Testis (tissue), 3 donors: ENCODE data around the gene OLFML1. TPM values are rescaled to one million over a fixed set of nuclear protein-coding genes. Genes with fewer than 3 reads are reported as not detected.

ENCODE experiments used
- DNase-seq: peaks from one replicate; pipeline ENCODE4 v3.0.0-alpha.2; 2019
- H3K27ac ChIP-seq, 2 donors: fragments of 200-600 bp; sonication (generic); one replicate each; pipeline ENCODE4 v1.5.1; 2019
- H3K27me3 ChIP-seq: fragments of 200-600 bp; sonication (generic); one replicate; pipeline ENCODE4 v1.5.1; 2019
- H3K36me3 ChIP-seq: fragments of 200-600 bp; sonication (generic); one replicate; pipeline ENCODE4 v1.5.1; 2017; ENCODE audit warnings: low read depth; ENCODE audit errors: missing control alignments
- H3K4me1 ChIP-seq: fragments of 200-600 bp; sonication (generic); one replicate; pipeline ENCODE4 v1.5.1; 2019
- H3K4me3 ChIP-seq, 2 donors: fragments of 200-600 bp; sonication (generic); one replicate each; pipeline ENCODE4 v1.5.1; 2017 to 2019
- H3K9me3 ChIP-seq: fragments of 200-600 bp; sonication (generic); one replicate; pipeline ENCODE4 v1.5.1; 2017
- CTCF ChIP-seq, 3 experiments: fragments of 450-650 bp in 2 of 3; fragments of 200-600 bp in 1 of 3; sonication (generic) in 1 of 3; IDR thresholded peaks; one replicate each; pipeline ENCODE4 v1.5.1; 2016 to 2019; ENCODE audit warnings: antibody characterized with exemption in 3 of 3, mild to moderate bottlenecking in 2 of 3, moderate library complexity in 1 of 3
- POLR2A ChIP-seq: fragments of 450-650 bp; IDR thresholded peaks from one replicate; pipeline ENCODE4 v1.6.1; 2017; ENCODE audit warnings: antibody characterized with exemption, mild to moderate bottlenecking, moderate library complexity
- WGBS, 2 donors: methylation state at CpG; one replicate each; pipeline ENCODE4 v1.1.5; 2018; 5-methylcytosine and 5-hydroxymethylcytosine counted together
- intact Hi-C: fragments of 100-400 bp; cut with DNase I; formaldehyde crosslinking; loops from one replicate; pipeline ENCODE4 v1.15.1; 2023; ENCODE audit warnings: low total_unique reads
- polyA plus RNA-seq: library from polyadenylated mRNA; stranded (reverse); fragments of 350-450 nt; fragmentation: Illumina TruSeq; extraction: RNeasy Lipid Tissue Mini Kit (QIAGEN cat#74804); gene quantifications from one replicate; pipeline ENCODE4 v1.2.3, GENCODE V29; 2014; ENCODE audit warnings: low read depth, low replicate concordance; ENCODE audit not compliant: insufficient read depth
- total RNA-seq, 2 donors: library from RNA; depleted of rRNA; stranded (reverse); fragments of >200 nt; gene quantifications; one replicate each; pipeline ENCODE4 v1.2.3, GENCODE V29; 2016

OLFML1 gene
- total and polyA plus RNA-seq, 3 donors from 2014 or later, result 2.9 to 15.3 (median 3.0) TPM

GRCh38 chr11:7473717-7474116 lies 11.6 kb upstream of the OLFML1 start:
- no peak overlapping the region for H3K27ac ChIP-seq
- H3K4me1 ChIP-seq, result no peaks in the 10 kb centered on the region
- WGBS, 2 donors, result 100% methylated on average over 1 of the region's 1 CpG
- no peak for DNase-seq
- no peaks in the 10 kb centered on the region for H3K36me3 ChIP-seq
- H3K9me3 ChIP-seq, result no peaks in the 10 kb centered on the region
- TF ChIP-seq CTCF (IDR thresholded peaks at IDR 0.05) (no peak), POLR2A (no peak)
- H3K27me3 ChIP-seq, result no peaks in the 10 kb centered on the region
- intact Hi-C loops, result no loop called here
- H3K4me3 ChIP-seq, result no peak overlapping the region

GRCh38 chr11:7480113-7480512 lies 5.2 kb upstream of the OLFML1 start:
- H3K4me3 ChIP-seq, result no peak overlapping the region
- no peaks in the 10 kb centered on the region for H3K36me3 ChIP-seq
- H3K9me3 ChIP-seq, result no peaks in the 10 kb centered on the region
- H3K27me3 ChIP-seq, result no peaks in the 10 kb centered on the region
- WGBS, 2 donors, result 65 to 66% methylated on average over 2 of the region's 2 CpGs
- intact Hi-C loops, result no loop called here
- no peak for DNase-seq
- peaks cover 3% of the 10 kb centered on the region for H3K4me1 ChIP-seq
- TF ChIP-seq CTCF (IDR thresholded peaks at IDR 0.05) (no peak), POLR2A (no peak)
- no peak overlapping the region for H3K27ac ChIP-seq

- 69 to 84% methylated on average over 3 of the region's 3 CpGs for WGBS, 2 donors
Measured at GRCh38 chr11:7484131-7484530, 1.2 kb upstream of the OLFML1 start.

GRCh38 chr11:7484645-7485044 lies 661 bp upstream of the OLFML1 start:
- H3K9me3 ChIP-seq, result no peaks in the 10 kb centered on the region
- no peaks in the 10 kb centered on the region for H3K27me3 ChIP-seq
- no peak overlapping the region for H3K4me3 ChIP-seq
- H3K27ac ChIP-seq, result peak overlapping the region in 1 of 2 donors; percentile 3
- H3K36me3 ChIP-seq, result no peaks in the 10 kb centered on the region
- WGBS, 2 donors, result 54 to 68% methylated on average over 3 of the region's 3 CpGs
- intact Hi-C loops, result no loop called here
- peaks cover 3% of the 10 kb centered on the region for H3K4me1 ChIP-seq
- no peak for TF ChIP-seq CTCF (IDR thresholded peaks at IDR 0.05)
- no peak for TF ChIP-seq POLR2A
- DNase-seq, result no peak

More at GRCh38 chr11:7484131-7484530, 1.2 kb upstream of the OLFML1 start:
- intact Hi-C loops, result no loop called here
- no peaks in the 10 kb centered on the region for H3K36me3 ChIP-seq
- no peaks in the 10 kb centered on the region for H3K9me3 ChIP-seq
- no peak overlapping the region for H3K4me3 ChIP-seq
- peaks cover 3% of the 10 kb centered on the region for H3K4me1 ChIP-seq
- no peaks in the 10 kb centered on the region for H3K27me3 ChIP-seq
- DNase-seq, result no peak
- no peak for TF ChIP-seq POLR2A
- no peak for TF ChIP-seq CTCF (IDR thresholded peaks at IDR 0.05)
- H3K27ac ChIP-seq, result no peak overlapping the region

- no peaks in the 10 kb centered on the region for H3K36me3 ChIP-seq
Measured at GRCh38 chr11:7486098-7486780, 933 bp downstream of the OLFML1 start.

More at GRCh38 chr11:7486098-7486780, 933 bp downstream of the OLFML1 start:
- TF ChIP-seq CTCF (IDR thresholded peaks at IDR 0.05) (no peak), POLR2A (no peak)
- H3K27ac ChIP-seq, result no peak overlapping the region
- 50 to 55% methylated on average over 2 of the region's 2 CpGs for WGBS, 2 donors
- intact Hi-C loops, result no loop called here
- H3K9me3 ChIP-seq, result no peaks in the 10 kb centered on the region
- no peak for DNase-seq
- peak overlapping the region; percentile 27 to 49 for H3K4me3 ChIP-seq
- H3K27me3 ChIP-seq, result no peaks in the 10 kb centered on the region
- H3K4me1 ChIP-seq, result peaks cover 3% of the 10 kb centered on the region
